Measurements from ENCODE around the gene POU2AF3. TPM values are rescaled to one million over a fixed set of nuclear protein-coding genes. Genes with fewer than 3 reads are reported as not detected.

Gene POU2AF3
- polyA plus RNA-seq, 1 donor (not counting 4 experiments of a cell fraction or from before 2014, with no cell fraction given): not detected

- no peaks in the 10 kb centered on the region for H3K9me1 ChIP-seq (ENCODE audit: control insufficient read depth, extremely low read depth, insufficient read depth, low read length)
- H3K79me2 ChIP-seq (ENCODE audit: control insufficient read depth, insufficient read depth, low read length): no peaks in the 10 kb centered on the region
- no peak overlapping the region for H3K9ac ChIP-seq (ENCODE audit: control insufficient read depth, extremely low read depth, insufficient read depth, low read length)
- no peaks in the 10 kb centered on the region for H3K4me1 ChIP-seq (ENCODE audit: control insufficient read depth, extremely low read depth, insufficient read depth, low read length)
- H3K27ac ChIP-seq (ENCODE audit: control insufficient read depth, insufficient read depth, low read length): no peak overlapping the region
- DNase-seq (ENCODE audit: low read depth, low spot score) (no peak), FAIRE-seq (no peak)
- no peaks in the 10 kb centered on the region for H3K9me3 ChIP-seq (ENCODE audit: control insufficient read depth, low read depth, low read length)
- H4K20me1 ChIP-seq (ENCODE audit: control insufficient read depth, extremely low read depth, insufficient read depth, low read length): no peaks in the 10 kb centered on the region
- H3K36me3 ChIP-seq (ENCODE audit: control insufficient read depth in 2 of 2, extremely low read depth in 1 of 2, insufficient read depth in 2 of 2, low read length in 2 of 2): no peaks in the 10 kb centered on the region
- no peak for TF ChIP-seq EZH2 (IDR thresholded peaks at IDR 0.05; ENCODE audit: low read length)
- TF ChIP-seq, protein P1, sequence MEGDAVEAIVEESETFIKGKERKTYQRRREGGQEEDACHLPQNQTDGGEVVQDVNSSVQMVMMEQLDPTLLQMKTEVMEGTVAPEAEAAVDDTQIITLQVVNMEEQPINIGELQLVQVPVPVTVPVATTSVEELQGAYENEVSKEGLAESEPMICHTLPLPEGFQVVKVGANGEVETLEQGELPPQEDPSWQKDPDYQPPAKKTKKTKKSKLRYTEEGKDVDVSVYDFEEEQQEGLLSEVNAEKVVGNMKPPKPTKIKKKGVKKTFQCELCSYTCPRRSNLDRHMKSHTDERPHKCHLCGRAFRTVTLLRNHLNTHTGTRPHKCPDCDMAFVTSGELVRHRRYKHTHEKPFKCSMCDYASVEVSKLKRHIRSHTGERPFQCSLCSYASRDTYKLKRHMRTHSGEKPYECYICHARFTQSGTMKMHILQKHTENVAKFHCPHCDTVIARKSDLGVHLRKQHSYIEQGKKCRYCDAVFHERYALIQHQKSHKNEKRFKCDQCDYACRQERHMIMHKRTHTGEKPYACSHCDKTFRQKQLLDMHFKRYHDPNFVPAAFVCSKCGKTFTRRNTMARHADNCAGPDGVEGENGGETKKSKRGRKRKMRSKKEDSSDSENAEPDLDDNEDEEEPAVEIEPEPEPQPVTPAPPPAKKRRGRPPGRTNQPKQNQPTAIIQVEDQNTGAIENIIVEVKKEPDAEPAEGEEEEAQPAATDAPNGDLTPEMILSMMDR (optimal IDR thresholded peaks at IDR 0.05 in 1 of 3, IDR thresholded peaks at IDR 0.05 in 1 of 3, conservative IDR thresholded peaks at IDR 0.05 in 1 of 3; ENCODE audit: extremely low read depth in 1 of 3, insufficient read depth in 2 of 3, low read length in 3 of 3): no peak
- no peak overlapping the region for H3K4me3 ChIP-seq (ENCODE audit: control insufficient read depth in 2 of 3, extremely low read depth in 1 of 3, insufficient read depth in 2 of 3, low read depth in 1 of 3, low read length in 3 of 3)
- H3K27me3 ChIP-seq (ENCODE audit: control insufficient read depth, extremely low read depth, insufficient read depth, low read length): peaks cover 6% of the 10 kb centered on the region
- dilution Hi-C loops (cut with MboI; ENCODE audit: extremely low pct_ligation_motif_present, low sequenced_read_pairs): no loop called here
- H2AFZ ChIP-seq (ENCODE audit: control insufficient read depth, low read length): no peak overlapping the region
- no peak overlapping the region for H3K4me2 ChIP-seq (ENCODE audit: control insufficient read depth, extremely low read depth, insufficient read depth, low read depth, low read length)
These were observed 52.5 kb downstream of the POU2AF3 start for GRCh38 chr11:111350811-111351210.

DNA sequence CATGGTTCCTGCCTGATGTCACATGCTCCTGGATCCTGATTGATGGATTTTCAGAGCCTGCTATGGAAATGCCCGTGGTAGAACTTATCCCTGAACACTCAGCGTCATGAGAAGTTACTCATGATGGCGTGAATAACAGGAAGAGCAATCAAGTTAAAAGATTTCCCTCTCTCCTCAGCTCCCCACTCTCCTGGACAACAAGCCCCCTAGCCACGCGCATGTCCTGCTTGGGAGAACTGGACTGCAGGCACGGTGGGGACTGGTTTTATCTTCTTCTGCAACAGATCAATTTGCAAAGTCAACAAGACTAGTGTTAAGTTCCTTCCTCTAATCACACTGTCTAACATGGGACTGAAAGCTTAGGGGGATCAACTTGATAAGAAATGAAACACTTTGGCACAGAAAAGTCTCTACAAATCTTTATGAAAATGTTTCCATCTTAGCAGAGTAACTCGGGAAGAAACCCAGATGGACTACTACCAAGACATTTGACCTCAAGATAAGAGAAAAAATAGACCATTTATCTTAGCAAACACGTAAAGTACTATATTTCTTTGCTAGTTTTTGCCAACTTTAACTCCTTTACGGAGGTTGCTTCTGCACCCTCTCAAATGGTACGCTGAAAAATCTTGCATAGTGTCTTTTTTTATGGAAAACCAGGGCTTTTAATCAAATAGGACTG lies 53.2 kb downstream of the POU2AF3 start:
- no peak overlapping the region for H3K27ac ChIP-seq (ENCODE audit: control insufficient read depth, insufficient read depth, low read length)
- H4K20me1 ChIP-seq (ENCODE audit: control insufficient read depth, extremely low read depth, insufficient read depth, low read length): no peaks in the 10 kb centered on the region
- no peak for DNase-seq (ENCODE audit: low read depth, low spot score)
- H3K9ac ChIP-seq (ENCODE audit: control insufficient read depth, extremely low read depth, insufficient read depth, low read length): no peak overlapping the region
- dilution Hi-C loops (cut with MboI; ENCODE audit: extremely low pct_ligation_motif_present, low sequenced_read_pairs): no loop called here
- H3K4me1 ChIP-seq (ENCODE audit: control insufficient read depth, extremely low read depth, insufficient read depth, low read length): no peaks in the 10 kb centered on the region
- TF ChIP-seq, protein P1 (optimal IDR thresholded peaks at IDR 0.05 in 1 of 3, IDR thresholded peaks at IDR 0.05 in 1 of 3, conservative IDR thresholded peaks at IDR 0.05 in 1 of 3; ENCODE audit: extremely low read depth in 1 of 3, insufficient read depth in 2 of 3, low read length in 3 of 3): no peak
- no peak for TF ChIP-seq EZH2 (IDR thresholded peaks at IDR 0.05; ENCODE audit: low read length)
- H2AFZ ChIP-seq (ENCODE audit: control insufficient read depth, low read length): no peak overlapping the region
- H3K27me3 ChIP-seq (ENCODE audit: control insufficient read depth, extremely low read depth, insufficient read depth, low read length): peaks cover 6% of the 10 kb centered on the region
- H3K4me2 ChIP-seq (ENCODE audit: control insufficient read depth, extremely low read depth, insufficient read depth, low read depth, low read length): no peak overlapping the region
- no peaks in the 10 kb centered on the region for H3K9me1 ChIP-seq (ENCODE audit: control insufficient read depth, extremely low read depth, insufficient read depth, low read length)
- no peaks in the 10 kb centered on the region for H3K36me3 ChIP-seq (ENCODE audit: control insufficient read depth in 2 of 2, extremely low read depth in 1 of 2, insufficient read depth in 2 of 2, low read length in 2 of 2)
- H3K79me2 ChIP-seq (ENCODE audit: control insufficient read depth, insufficient read depth, low read length): no peaks in the 10 kb centered on the region
- FAIRE-seq: no peak
- no peaks in the 10 kb centered on the region for H3K9me3 ChIP-seq (ENCODE audit: control insufficient read depth, low read depth, low read length)
- H3K4me3 ChIP-seq (ENCODE audit: control insufficient read depth in 2 of 3, extremely low read depth in 1 of 3, insufficient read depth in 2 of 3, low read depth in 1 of 3, low read length in 3 of 3): no peak overlapping the region

All from keratinocyte (primary cell).